NK-92 treated with Interleukin-12 subunit alpha and Interleukin-12 subunit beta, amount 100 ng/mL, for 24 hours (cell line): ENCODE measurements around the gene LST1.

Experiments
- DNase-seq: peaks from one replicate; lab custom pipeline; 2025; lab: John Stamatoyannopoulos, UW

Gene LST1

DNA sequence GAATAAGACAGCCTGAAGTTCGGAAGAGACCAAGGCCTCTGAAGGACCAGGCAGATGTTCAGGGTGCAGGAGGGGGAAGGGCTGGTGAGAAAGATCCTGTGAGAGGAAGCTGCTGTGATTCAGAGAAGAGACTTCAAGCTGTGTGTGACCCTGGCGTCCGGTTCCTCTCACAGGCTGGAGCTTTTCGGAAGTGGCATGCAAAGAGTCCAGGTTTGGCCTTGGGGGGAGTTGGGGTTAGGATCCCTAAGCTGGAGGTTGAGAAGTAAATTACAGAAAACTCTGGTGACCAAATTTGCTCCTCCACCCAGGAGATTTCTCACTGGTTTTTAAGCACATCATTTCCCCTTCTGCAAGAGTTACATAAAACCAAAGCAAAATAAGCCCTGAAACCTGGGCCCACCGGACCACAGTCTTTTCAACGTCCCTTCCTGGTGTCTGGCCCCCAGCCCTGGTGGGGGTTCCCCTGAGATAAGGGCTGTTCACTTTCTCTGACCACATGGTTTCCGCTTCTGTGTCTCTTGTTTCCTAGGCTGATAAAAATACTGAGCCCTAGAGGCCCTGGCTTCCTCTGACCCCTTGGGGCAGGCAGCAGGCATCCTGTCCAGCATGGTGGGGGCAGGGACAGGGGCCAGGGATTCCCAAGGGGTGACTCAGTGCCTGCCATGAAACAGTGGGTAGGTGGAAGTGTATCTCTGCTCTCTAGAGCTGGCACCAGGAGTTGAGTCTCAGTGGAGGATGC is 25.9 kb upstream of the LST1 start:
- DNase-seq, result peak; percentile 71

DNA sequence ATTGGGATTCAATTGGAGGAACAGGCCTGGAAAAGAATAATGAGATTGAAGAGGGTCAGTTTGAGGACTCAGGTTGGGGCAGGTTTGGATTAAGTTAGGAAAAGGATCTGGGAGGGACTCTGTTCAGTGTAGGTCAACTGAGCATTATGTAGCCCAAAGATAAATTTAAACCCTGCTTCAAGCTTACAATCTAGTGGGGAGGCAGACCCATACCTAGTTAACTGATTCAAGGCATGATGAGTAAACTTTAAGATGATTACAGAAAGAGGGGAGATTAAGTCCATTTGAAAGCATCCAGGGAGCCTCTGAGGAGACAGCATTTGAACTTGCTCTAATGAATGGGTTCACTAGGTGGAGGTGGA is 25.4 kb upstream of the LST1 start:
- DNase-seq, result no peak

- DNase-seq, result no peak
Observed at GRCh38 chr6:31567531-31568370, 18.3 kb upstream of the LST1 start.

DNA sequence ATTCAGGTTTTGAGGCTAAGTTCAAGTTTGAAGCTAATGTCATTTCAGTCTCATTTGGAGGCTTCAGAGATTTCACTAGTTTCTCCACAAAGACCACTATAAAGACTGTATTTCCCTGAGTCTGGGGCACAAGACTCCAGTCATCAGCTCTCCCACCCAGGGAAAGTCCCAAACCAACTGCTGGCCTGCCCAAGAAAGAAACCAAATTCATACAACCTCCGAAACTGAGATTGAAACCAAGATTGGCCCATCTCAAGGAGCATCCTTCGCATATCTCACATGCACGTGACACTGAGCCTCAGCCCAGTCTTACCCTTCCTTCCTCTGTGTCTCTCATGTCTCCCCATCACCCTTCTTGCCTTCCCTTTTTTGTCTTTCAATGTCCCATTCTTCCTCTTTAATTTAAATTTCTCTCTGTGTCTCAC is 17.5 kb upstream of the LST1 start:
- no peak for DNase-seq

DNA sequence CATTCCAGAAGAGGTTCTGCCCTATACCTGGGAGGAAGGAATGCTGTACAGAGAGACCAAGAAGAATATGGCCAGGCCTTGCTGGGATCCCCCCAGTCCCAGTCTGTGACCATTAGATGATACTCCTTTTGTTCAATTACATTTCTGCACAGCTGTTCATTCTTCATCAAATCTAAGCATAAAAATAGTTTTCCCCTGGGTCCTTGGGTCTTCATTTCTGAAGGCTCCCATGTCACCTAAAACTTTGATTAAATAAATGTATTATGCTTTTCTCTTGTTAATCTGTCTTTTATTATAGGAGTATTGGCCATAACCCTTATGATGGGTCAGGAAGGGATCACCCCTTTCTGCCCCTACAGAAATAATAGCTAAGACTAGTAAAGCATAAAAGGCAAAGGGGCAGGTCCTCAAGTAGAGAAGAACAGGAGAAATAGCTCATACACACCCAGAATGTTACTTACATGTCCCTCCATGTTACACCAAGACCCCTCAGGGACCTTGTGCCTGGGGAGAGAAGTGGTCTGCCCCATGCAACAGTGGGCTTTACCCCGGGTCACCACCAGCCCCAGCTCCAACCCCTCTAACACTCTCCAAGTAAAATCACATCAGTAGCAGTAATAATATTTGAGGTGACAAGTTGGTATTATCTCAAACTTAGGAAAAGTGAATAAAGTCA is 16.1 kb upstream of the LST1 start:
- DNase-seq, result no peak

DNA sequence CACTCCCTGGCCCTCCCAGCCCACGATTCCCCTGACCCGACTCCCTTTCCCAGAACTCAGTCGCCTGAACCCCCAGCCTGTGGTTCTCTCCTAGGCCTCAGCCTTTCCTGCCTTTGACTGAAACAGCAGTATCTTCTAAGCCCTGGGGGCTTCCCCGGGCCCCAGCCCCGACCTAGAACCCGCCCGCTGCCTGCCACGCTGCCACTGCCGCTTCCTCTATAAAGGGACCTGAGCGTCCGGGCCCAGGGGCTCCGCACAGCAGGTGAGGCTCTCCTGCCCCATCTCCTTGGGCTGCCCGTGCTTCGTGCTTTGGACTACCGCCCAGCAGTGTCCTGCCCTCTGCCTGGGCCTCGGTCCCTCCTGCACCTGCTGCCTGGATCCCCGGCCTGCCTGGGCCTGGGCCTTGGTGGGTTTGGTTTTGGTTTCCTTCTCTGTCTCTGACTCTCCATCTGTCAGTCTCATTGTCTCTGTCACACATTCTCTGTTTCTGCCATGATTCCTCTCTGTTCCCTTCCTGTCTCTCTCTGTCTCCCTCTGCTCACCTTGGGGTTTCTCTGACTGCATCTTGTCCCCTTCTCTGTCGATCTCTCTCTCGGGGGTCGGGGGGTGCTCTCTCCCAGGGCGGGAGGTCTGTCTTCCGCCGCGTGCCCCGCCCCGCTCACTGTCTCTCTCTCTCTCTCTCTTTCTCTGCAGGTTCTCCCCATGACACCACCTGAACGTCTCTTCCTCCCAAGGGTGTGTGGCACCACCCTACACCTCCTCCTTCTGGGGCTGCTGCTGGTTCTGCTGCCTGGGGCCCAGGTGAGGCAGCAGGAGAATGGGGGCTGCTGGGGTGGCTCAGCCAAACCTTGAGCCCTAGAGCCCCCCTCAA is 13.8 kb upstream of the LST1 start, which contains the start of gene LTA:
LTA (plus strand) TSS at position 249 of the 871 bp plus-strand sequence; CDS start at position 703, 454 bp downstream.
- DNase-seq, result no peak

- no peak for DNase-seq
Observed at GRCh38 chr6:31573239-31574105, 12.6 kb upstream of the LST1 start.

GRCh38 chr6:31574106-31575061 is 11.7 kb upstream of the LST1 start:
- DNase-seq, result no peak

GRCh38 chr6:31575335-31575901 is 10.7 kb upstream of the LST1 start, which contains the start of gene TNF:
TNF (plus strand) TSS chr6:31575565; CDS start chr6:31575742, 177 bp downstream.
- DNase-seq, result peak; percentile 48

- DNase-seq, result no peak
Observed at GRCh38 chr6:31575952-31576685, 10.0 kb upstream of the LST1 start.

- peak; percentile 51 for DNase-seq
Observed at GRCh38 chr6:31576897-31577578, 9.0 kb upstream of the LST1 start.

DNA sequence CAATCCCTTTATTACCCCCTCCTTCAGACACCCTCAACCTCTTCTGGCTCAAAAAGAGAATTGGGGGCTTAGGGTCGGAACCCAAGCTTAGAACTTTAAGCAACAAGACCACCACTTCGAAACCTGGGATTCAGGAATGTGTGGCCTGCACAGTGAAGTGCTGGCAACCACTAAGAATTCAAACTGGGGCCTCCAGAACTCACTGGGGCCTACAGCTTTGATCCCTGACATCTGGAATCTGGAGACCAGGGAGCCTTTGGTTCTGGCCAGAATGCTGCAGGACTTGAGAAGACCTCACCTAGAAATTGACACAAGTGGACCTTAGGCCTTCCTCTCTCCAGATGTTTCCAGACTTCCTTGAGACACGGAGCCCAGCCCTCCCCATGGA is 8.5 kb upstream of the LST1 start:
- DNase-seq, result no peak

DNA sequence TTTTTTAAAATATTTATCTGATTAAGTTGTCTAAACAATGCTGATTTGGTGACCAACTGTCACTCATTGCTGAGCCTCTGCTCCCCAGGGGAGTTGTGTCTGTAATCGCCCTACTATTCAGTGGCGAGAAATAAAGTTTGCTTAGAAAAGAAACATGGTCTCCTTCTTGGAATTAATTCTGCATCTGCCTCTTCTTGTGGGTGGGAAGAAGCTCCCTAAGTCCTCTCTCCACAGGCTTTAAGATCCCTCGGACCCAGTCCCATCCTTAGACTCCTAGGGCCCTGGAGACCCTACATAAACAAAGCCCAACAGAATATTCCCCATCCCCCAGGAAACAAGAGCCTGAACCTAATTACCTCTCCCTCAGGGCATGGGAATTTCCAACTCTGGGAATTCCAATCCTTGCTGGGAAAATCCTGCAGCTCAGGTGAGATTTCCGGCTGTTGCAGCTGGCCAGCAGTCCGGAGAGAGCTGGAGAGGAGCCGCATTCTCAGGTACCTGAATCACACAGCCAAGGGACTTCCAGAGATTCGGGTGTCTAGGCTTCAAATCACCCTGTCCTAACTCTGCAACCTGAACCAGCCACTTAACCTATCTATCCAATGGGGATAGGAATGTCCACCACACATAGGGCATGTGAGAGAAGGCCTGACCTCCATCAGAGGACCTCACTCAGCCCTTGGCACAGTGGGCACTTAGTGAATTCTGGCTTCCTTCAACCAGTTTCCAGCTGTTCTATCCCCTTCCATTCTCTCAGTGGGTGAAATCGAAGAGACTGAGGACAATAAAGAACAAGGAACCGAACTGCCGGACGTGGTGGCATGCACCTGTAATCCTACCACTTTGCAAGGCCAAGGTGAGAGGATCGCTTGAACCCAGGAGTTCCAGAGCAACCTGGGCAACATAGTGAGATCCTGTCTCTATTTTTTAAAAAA is 7.6 kb upstream of the LST1 start:
- no peak for DNase-seq

DNA sequence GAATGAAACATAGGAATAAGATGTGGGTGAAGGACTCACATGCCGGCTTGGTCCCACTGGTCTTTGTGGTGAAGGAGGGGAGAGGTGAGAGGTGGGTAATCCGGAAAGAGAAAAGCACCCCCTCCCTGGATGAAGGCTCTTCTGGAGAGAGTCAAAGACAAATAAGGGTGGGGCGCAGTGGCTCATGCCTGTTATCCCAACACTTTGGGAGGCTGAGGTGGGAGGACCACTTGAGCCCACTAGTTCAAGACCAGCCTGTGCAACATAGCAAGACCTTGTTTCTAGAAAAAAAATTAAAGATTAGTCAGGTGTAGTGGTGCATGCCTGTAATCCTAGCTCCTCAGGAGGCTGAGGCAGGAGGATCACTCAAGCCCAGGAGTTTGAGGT is 7.0 kb upstream of the LST1 start:
- no peak for DNase-seq

DNA sequence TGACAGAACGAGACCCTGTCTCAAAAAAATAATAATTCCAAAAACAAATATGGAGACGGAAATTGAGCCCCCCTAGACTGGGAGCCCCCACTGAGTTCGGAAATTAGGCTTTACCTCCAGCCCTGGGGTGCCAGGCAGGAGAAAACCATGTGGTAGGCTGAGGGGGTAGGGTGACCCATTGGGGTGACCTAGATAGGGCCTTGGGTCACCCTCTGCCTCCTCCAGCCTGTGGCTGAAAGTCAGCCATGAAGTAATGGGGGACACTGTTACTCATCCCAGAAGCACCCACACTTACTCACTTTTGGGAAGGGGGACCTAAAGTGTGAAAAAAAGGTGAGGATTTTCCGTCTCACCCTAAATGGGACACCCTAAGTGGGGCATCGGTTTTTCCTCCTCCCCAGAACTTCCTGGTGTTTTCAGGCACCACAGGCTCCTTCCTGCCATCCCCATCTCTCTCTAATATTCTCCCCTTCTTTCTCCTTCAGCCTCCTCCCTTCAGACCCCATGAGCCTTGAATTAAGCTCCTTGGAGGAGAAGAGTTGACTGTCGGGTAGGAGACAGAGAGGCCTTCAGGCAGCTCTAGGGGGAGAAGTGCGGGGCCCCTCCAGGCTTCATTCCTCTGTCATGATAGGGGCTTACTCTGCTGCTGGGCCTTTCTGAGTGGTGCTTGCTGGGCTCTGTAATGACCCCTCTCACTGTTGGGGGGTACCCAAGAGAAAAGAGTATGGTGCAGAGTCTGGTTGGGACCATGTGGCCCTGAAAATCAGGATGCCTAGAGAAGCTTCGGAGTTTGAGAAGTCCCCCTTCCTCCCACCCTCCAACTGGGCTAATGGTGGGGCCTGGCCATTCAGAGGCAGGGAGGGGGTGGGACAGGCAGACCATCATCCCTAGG is 6.3 kb upstream of the LST1 start:
- no peak for DNase-seq

- DNase-seq, result no peak
Observed at GRCh38 chr6:31580438-31580740, 5.7 kb upstream of the LST1 start.
